H9 (cell line): ENCODE results near the gene GJB2. TPM values are rescaled to one million over a fixed set of nuclear protein-coding genes. Genes with fewer than 3 reads are reported as not detected.

Experiments
- DNase-seq: peaks from one replicate; pipeline ENCODE4 v3.0.0-alpha.2; 2017
- H2AFZ ChIP-seq: one replicate; pipeline ENCODE4 v1.6.1; 2013; ENCODE audit warnings: mild to moderate bottlenecking, low read length, control low read depth, moderate library complexity
- H2AK5ac ChIP-seq: 2 replicates; pipeline ENCODE4 v1.6.1; 2013; ENCODE audit warnings: low read length, control low read depth, mixed read lengths; ENCODE audit not compliant: insufficient read length
- H2BK120ac ChIP-seq: one replicate; pipeline ENCODE4 v1.6.1; 2013; ENCODE audit warnings: low read depth, mild to moderate bottlenecking, low read length, control low read depth, inconsistent platforms; ENCODE audit not compliant: poor library complexity, severe bottlenecking
- H2BK12ac ChIP-seq: 2 replicates; pipeline ENCODE4 v1.6.1; 2013; ENCODE audit warnings: low read length, control low read depth, mixed read lengths, low read depth; ENCODE audit not compliant: insufficient read length
- H2BK15ac ChIP-seq: 2 replicates; pipeline ENCODE4 v1.6.1; 2013; ENCODE audit warnings: low read depth, low read length, control low read depth
- H2BK20ac ChIP-seq: one replicate; pipeline ENCODE4 v1.6.1; 2013; ENCODE audit warnings: low read depth, mild to moderate bottlenecking, low read length, control low read depth, inconsistent platforms; ENCODE audit not compliant: poor library complexity, severe bottlenecking
- H2BK5ac ChIP-seq: 2 replicates; pipeline ENCODE4 v1.6.1; 2013; ENCODE audit warnings: low read length, control low read depth, mixed read lengths; ENCODE audit not compliant: insufficient read length
- H3K14ac ChIP-seq: 2 replicates; pipeline ENCODE4 v1.6.1; 2013; ENCODE audit warnings: low read length, control low read depth; ENCODE audit not compliant: insufficient read depth
- H3K18ac ChIP-seq: 2 replicates; pipeline ENCODE4 v1.6.1; 2013; ENCODE audit warnings: low read depth, mild to moderate bottlenecking, mixed read lengths, low read length, control low read depth; ENCODE audit not compliant: insufficient read length
- H3K23ac ChIP-seq: 2 replicates; pipeline ENCODE4 v1.6.1; 2013; ENCODE audit warnings: low read length, control low read depth, mixed read lengths, low read depth; ENCODE audit not compliant: insufficient read length
- H3K23me2 ChIP-seq: 2 replicates; pipeline ENCODE4 v1.6.1; 2013; ENCODE audit warnings: low read depth, mild to moderate bottlenecking, mixed read lengths, low read length, control low read depth; ENCODE audit not compliant: insufficient read length, poor library complexity, severe bottlenecking
- H3K27ac ChIP-seq: 2 replicates; pipeline ENCODE4 v1.5.1; 2013; ENCODE audit warnings: low read length, control low read depth, mixed read lengths, low read depth; ENCODE audit not compliant: insufficient read length
- H3K27me3 ChIP-seq: 2 replicates; pipeline ENCODE4 v1.6.1; 2013; ENCODE audit warnings: low read length, control low read depth, inconsistent platforms; ENCODE audit not compliant: insufficient read depth
- H3K4ac ChIP-seq: 2 replicates; pipeline ENCODE4 v1.6.1; 2013; ENCODE audit warnings: low read depth, mild to moderate bottlenecking, control low read depth, inconsistent platforms, low read length, moderate library complexity
- H3K4me1 ChIP-seq: 2 replicates; pipeline ENCODE4 v1.6.1; 2013; ENCODE audit warnings: low read length, control low read depth, inconsistent platforms; ENCODE audit not compliant: insufficient read depth
- H3K4me2 ChIP-seq: 2 replicates; pipeline ENCODE4 v1.6.1; 2013; ENCODE audit warnings: low read length, control low read depth, mixed read lengths; ENCODE audit not compliant: insufficient read length, insufficient read depth
- H3K56ac ChIP-seq: 2 replicates; pipeline ENCODE4 v1.6.1; 2013; ENCODE audit warnings: low read depth, mild to moderate bottlenecking, mixed read lengths, low read length, control low read depth; ENCODE audit not compliant: insufficient read length
- H3K79me1 ChIP-seq: 2 replicates; pipeline ENCODE4 v1.6.1; 2013; ENCODE audit warnings: low read depth, mild to moderate bottlenecking, moderate library complexity, low read length, control low read depth, inconsistent platforms; ENCODE audit not compliant: insufficient read depth, poor library complexity, severe bottlenecking
- H3K79me2 ChIP-seq: 2 replicates; pipeline ENCODE4 v1.6.1; 2013; ENCODE audit warnings: low read length, control low read depth, inconsistent platforms; ENCODE audit not compliant: insufficient read depth
- H3K9ac ChIP-seq: 2 replicates; pipeline ENCODE4 v1.6.1; 2013; ENCODE audit warnings: low read length, control low read depth, mixed read lengths; ENCODE audit not compliant: insufficient read length; ENCODE audit errors: extremely low read depth
- H3K9me3 ChIP-seq: one replicate; pipeline ENCODE4 v1.6.1; 2013; ENCODE audit warnings: low read depth, low read length, inconsistent platforms; ENCODE audit not compliant: control insufficient read depth
- H3T11ph ChIP-seq: one replicate; pipeline ENCODE4 v1.6.1; 2013; ENCODE audit warnings: mild to moderate bottlenecking, low read length, control low read depth, inconsistent platforms
- H4K20me1 ChIP-seq: one replicate; pipeline ENCODE4 v1.6.1; 2013; ENCODE audit not compliant: control insufficient read depth, insufficient read length, insufficient read depth
- H4K5ac ChIP-seq: 2 replicates; pipeline ENCODE4 v1.6.1; 2013; ENCODE audit warnings: low read depth, mild to moderate bottlenecking, mixed read lengths, low read length, control low read depth; ENCODE audit not compliant: insufficient read length
- H4K8ac ChIP-seq: replicated peaks from 2 replicates; pipeline ENCODE4 v1.6.1; 2013; ENCODE audit warnings: low read length, control low read depth, mixed read lengths, low read depth; ENCODE audit not compliant: insufficient read length
- H4K91ac ChIP-seq: 2 replicates; pipeline ENCODE4 v1.6.1; 2013; ENCODE audit warnings: low read depth, mild to moderate bottlenecking, moderate library complexity, mixed read lengths, low read length, control low read depth; ENCODE audit not compliant: insufficient read length
- H3K27ac Mint-ChIP-seq, 3 experiments: 2 replicates in 2 of 3; 3 replicates in 1 of 3; pipeline ENCODE4 v1.8.0; 2020 to 2021; ENCODE audit warnings: mixed read lengths in 3 of 3, mild to moderate bottlenecking in 1 of 3, moderate library complexity in 1 of 3
- H3K27me3 Mint-ChIP-seq: 2 replicates; pipeline ENCODE4 v1.8.0; 2021; ENCODE audit warnings: low read depth, mild to moderate bottlenecking, moderate library complexity, mixed read lengths
- H3K36me3 Mint-ChIP-seq, 3 experiments: 2 replicates in 2 of 3; 3 replicates in 1 of 3; pipeline ENCODE4 v1.8.0; 2020 to 2021; ENCODE audit warnings: low read depth in 3 of 3, mixed read lengths in 3 of 3; ENCODE audit not compliant: insufficient read depth in 1 of 3
- H3K4me1 Mint-ChIP-seq, 2 experiments: 2 replicates each; pipeline ENCODE4 v1.8.0; 2020; ENCODE audit warnings: mixed read lengths in 2 of 2
- H3K4me3 Mint-ChIP-seq, 2 experiments: 2 replicates in 1 of 2; 3 replicates in 1 of 2; pipeline ENCODE4 v1.8.0; 2020 to 2021; ENCODE audit warnings: mild to moderate bottlenecking in 2 of 2, mixed read lengths in 2 of 2, moderate library complexity in 1 of 2
- H3K9me3 Mint-ChIP-seq, 2 experiments: 2 replicates in 1 of 2; 3 replicates in 1 of 2; pipeline ENCODE4 v1.8.0; 2020; ENCODE audit warnings: mild to moderate bottlenecking in 2 of 2, mixed read lengths in 2 of 2, moderate library complexity in 1 of 2
- CTCF ChIP-seq: fragments of 200-600 bp; sonication (generic); conservative IDR thresholded peaks from 3 replicates; pipeline ENCODE4 v1.8.0; 2021; ENCODE audit warnings: antibody characterized with exemption, mild to moderate bottlenecking
- WGBS: extraction: QIAGEN DNeasy Blood & Tissue Kit; methylation state at CpG from one replicate; pipeline ENCODE4 v1.1.7; 2013; ENCODE audit warnings: missing lambda C conversion rate, low lambda C conversion rate, mixed read lengths; ENCODE audit not compliant: insufficient read length; ENCODE audit errors: extremely low coverage; 5-methylcytosine and 5-hydroxymethylcytosine counted together
- total RNA-seq: library from RNA; stranded (reverse); gene quantifications from 2 replicates; pipeline ENCODE4 v1.2.1, GENCODE V29; 2021

Gene GJB2
- total RNA-seq, 1 experiment from 2014 or later = 0.28 TPM

DNA sequence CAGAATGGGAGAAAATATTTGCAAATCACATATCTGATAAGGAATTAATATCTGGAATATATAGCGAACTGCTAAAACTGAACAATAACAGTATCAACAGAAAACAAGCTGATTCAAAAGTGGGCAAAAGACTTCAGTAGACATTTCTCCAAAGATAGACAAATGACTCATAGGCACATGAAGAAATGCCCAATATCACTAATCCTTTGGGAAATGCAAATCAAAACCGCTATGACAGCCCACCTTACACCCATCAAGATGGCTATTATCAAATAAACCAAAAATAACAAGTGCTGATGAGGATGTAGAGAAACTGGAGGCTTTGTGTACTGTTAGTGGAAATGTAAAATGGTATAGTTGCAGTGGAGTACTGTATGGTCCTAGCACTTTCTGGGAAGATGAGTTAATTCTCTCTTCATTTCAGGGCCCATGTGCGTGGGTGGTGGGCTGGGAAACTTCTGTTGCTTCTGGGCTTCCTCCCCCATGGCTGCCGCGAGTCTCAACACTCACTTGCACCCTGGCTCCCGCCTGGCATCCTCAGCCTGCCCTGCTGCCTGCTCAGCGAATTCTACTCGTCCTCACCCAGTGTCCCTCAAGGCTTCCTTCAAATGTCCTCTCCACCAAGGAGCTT lies 19.5 kb downstream of the GJB2 start:
- H2AK5ac ChIP-seq = no peak overlapping the region
- no peak for DNase-seq
- H3K27ac ChIP-seq = no peak overlapping the region
- H3K4me3 Mint-ChIP-seq = no peak overlapping the region
- H3K14ac ChIP-seq = no peak overlapping the region
- H3K23me2 ChIP-seq = no peaks in the 10 kb centered on the region
- no peaks in the 10 kb centered on the region for H3K4me1 ChIP-seq
- no peak overlapping the region for H2BK5ac ChIP-seq
- no peak overlapping the region for H3T11ph ChIP-seq
- no CpG with 5 or more reads among the region's 8 CpGs for WGBS
- no peaks in the 10 kb centered on the region for H3K79me1 ChIP-seq
- no peak overlapping the region for H2BK12ac ChIP-seq
- no peak for TF ChIP-seq CTCF
- no peak overlapping the region for H2BK120ac ChIP-seq
- no peak overlapping the region for H2AFZ ChIP-seq
- no peak overlapping the region for H3K56ac ChIP-seq
- H4K20me1 ChIP-seq = no peaks in the 10 kb centered on the region
- H3K4me1 Mint-ChIP-seq = peaks cover 6 to 9% of the 10 kb centered on the region in 2 experiments
- peaks cover 21% of the 10 kb centered on the region for H3K27me3 Mint-ChIP-seq
- H3K27me3 ChIP-seq = no peaks in the 10 kb centered on the region
- no peak overlapping the region for H2BK15ac ChIP-seq
- H3K23ac ChIP-seq = no peak overlapping the region
- H3K9me3 ChIP-seq = no peaks in the 10 kb centered on the region
- no peak overlapping the region for H4K5ac ChIP-seq
- no peaks in the 10 kb centered on the region; a peak in 1 of 5 replicates for H3K9me3 Mint-ChIP-seq
- H3K18ac ChIP-seq = no peak overlapping the region
- no peak overlapping the region for H2BK20ac ChIP-seq
- H3K36me3 Mint-ChIP-seq = no peaks in the 10 kb centered on the region
- H3K4me2 ChIP-seq = no peak overlapping the region
- no peaks in the 10 kb centered on the region for H3K79me2 ChIP-seq
- no peak overlapping the region for H3K9ac ChIP-seq
- no peak overlapping the region for H4K91ac ChIP-seq
- no peak overlapping the region for H3K27ac Mint-ChIP-seq
- no peak overlapping the region for H4K8ac ChIP-seq
- H3K4ac ChIP-seq = no peak overlapping the region
